ENCODE results near the gene PRR20C. TPM values are rescaled to one million over a fixed set of nuclear protein-coding genes. Genes with fewer than 3 reads are reported as not detected.
"Not testable (repeated sequence)": the region's sequence is repeated elsewhere in the genome, so short reads cannot be mapped to it uniquely, and the experiment has no call there.

Gene PRR20C
- total RNA-seq: not detected

GRCh38 chr13:57153761-57154160 lies at the start of gene PRR20C:
TSS of gene PRR20C (plus strand) at chr13:57154061. CDS start at chr13:57154448, 387 bp downstream.
- ATAC-seq; intact Hi-C loops (cut with DNase I): not testable (repeated sequence)

GRCh38 chr13:57114945-57115344 lies 38.9 kb upstream of the PRR20C start:
- no peak for DNase-seq (ENCODE audit: low spot score)
- intact Hi-C loops (cut with DNase I): no loop called here
- ATAC-seq: no peak

More at GRCh38 chr13:57153761-57154160, at the start of gene PRR20C:
- DNase-seq (ENCODE audit: low spot score): not testable (repeated sequence)

GRCh38 chr13:57123681-57124080 lies 30.2 kb upstream of the PRR20C start:
- intact Hi-C loops (cut with DNase I): no loop called here
- no peak for DNase-seq (ENCODE audit: low spot score)
- peak; percentile 95 for ATAC-seq

GRCh38 chr13:57128909-57129308 lies 25.0 kb upstream of the PRR20C start:
- ATAC-seq (no peak), DNase-seq (ENCODE audit: low spot score) (no peak)
- intact Hi-C loops (cut with DNase I): no loop called here

- DNase-seq (ENCODE audit: low spot score): no peak
- ATAC-seq: no peak
- intact Hi-C loops (cut with DNase I): no loop called here
These were observed 17.8 kb upstream of the PRR20C start for GRCh38 chr13:57136093-57136492.

GRCh38 chr13:57137585-57137984 lies 16.3 kb upstream of the PRR20C start:
- intact Hi-C loops (cut with DNase I): no loop called here
- ATAC-seq: no peak
- DNase-seq (ENCODE audit: low spot score): no peak

- ATAC-seq: no peak
- no peak for DNase-seq (ENCODE audit: low spot score)
- intact Hi-C loops (cut with DNase I): no loop called here
These were observed 14.9 kb upstream of the PRR20C start for GRCh38 chr13:57138988-57139387.

- intact Hi-C loops (cut with DNase I); DNase-seq (ENCODE audit: low spot score); ATAC-seq: not testable (repeated sequence)
These were observed 14.1 kb upstream of the PRR20C start for GRCh38 chr13:57139781-57140180.

- DNase-seq (ENCODE audit: low spot score); intact Hi-C loops (cut with DNase I); ATAC-seq: not testable (repeated sequence)
These were observed 13.5 kb upstream of the PRR20C start, which contains the start of gene PRR20A for GRCh38 chr13:57140235-57140968. TSS of gene PRR20A (plus strand) at chr13:57140918. CDS start at chr13:57141305, 387 bp downstream.

- ATAC-seq; intact Hi-C loops (cut with DNase I); DNase-seq (ENCODE audit: low spot score): not testable (repeated sequence)
These were observed 6.7 kb upstream of the PRR20C start, which contains the start of gene PRR20B for GRCh38 chr13:57147188-57147587. TSS of gene PRR20B (plus strand) at chr13:57147488. CDS start at chr13:57147875, 387 bp downstream.

GRCh38 chr13:57148106-57148505 lies 5.8 kb upstream of the PRR20C start:
- DNase-seq (ENCODE audit: low spot score); intact Hi-C loops (cut with DNase I); ATAC-seq: not testable (repeated sequence)

- DNase-seq (ENCODE audit: low spot score); ATAC-seq; intact Hi-C loops (cut with DNase I): not testable (repeated sequence)
These were observed 6.5 kb downstream of the PRR20C start, which contains the start of gene PRR20D for GRCh38 chr13:57160332-57160731. TSS of gene PRR20D (plus strand) at chr13:57160632. CDS start at chr13:57161019, 387 bp downstream.

- intact Hi-C loops (cut with DNase I); DNase-seq (ENCODE audit: low spot score); ATAC-seq: not testable (repeated sequence)
These were observed 13.0 kb downstream of the PRR20C start, which contains the start of gene PRR20E for GRCh38 chr13:57166897-57167296. TSS of gene PRR20E (plus strand) at chr13:57167197. CDS start at chr13:57167584, 387 bp downstream.

- intact Hi-C loops (cut with DNase I): no loop called here
- ATAC-seq (no peak), DNase-seq (ENCODE audit: low spot score) (no peak)
These were observed 37.8 kb downstream of the PRR20C start for GRCh38 chr13:57191667-57192066.

Other genes with a start within 250 kb of the PRR20C start
- not detected for gene PRR20A, start 13.1 kb upstream of the PRR20C start, total RNA-seq
- not detected for gene PRR20B, start 6.6 kb upstream of the PRR20C start, total RNA-seq
- not detected for gene PRR20D, start 6.6 kb downstream of the PRR20C start, total RNA-seq
- not detected for gene PRR20E, start 13.1 kb downstream of the PRR20C start, total RNA-seq

Data from sciatic nerve (tissue), 2 donors.